Spleen (tissue), 11 donors: ENCODE measurements around the gene ATG14. TPM values are rescaled to one million over a fixed set of nuclear protein-coding genes. Genes with fewer than 3 reads are reported as not detected.
A peak's percentile ranks its signal among the peaks of the same experiment; 100 is the strongest.

Experiments used
- DNase-seq: peaks from one replicate; pipeline ENCODE4 v3.0.0-alpha.2; 2020
- H3K27ac ChIP-seq, 8 donors: fragments of 200-600 bp; sonication (generic) in 7 of 8; 1 replicate in 4 of 8; 2 replicates in 4 of 8; pipeline versions ENCODE4 v1.5.0 to v1.8.0; 2016 to 2021; ENCODE audit warnings: inconsistent platforms in 4 of 8, mild to moderate bottlenecking in 4 of 8, moderate library complexity in 1 of 8
- H3K27me3 ChIP-seq, 7 donors: fragments of 200-600 bp; sonication (generic) in 6 of 7; replicated peaks in 1 of 7; 1 replicate in 4 of 7; 2 replicates in 3 of 7; pipeline versions ENCODE4 v1.5.0 to v1.8.0; 2016 to 2021; ENCODE audit warnings: inconsistent platforms in 3 of 7, mild to moderate bottlenecking in 1 of 7
- H3K36me3 ChIP-seq, 6 donors: fragments of 200-600 bp; sonication (generic) in 5 of 6; 1 replicate in 4 of 6; 2 replicates in 2 of 6; pipeline versions ENCODE4 v1.5.0 to v1.8.0; 2016 to 2021; ENCODE audit warnings: inconsistent platforms in 2 of 6
- H3K4me1 ChIP-seq, 6 donors: fragments of 200-600 bp; sonication (generic) in 5 of 6; 1 replicate in 3 of 6; 2 replicates in 3 of 6; pipeline versions ENCODE4 v1.5.0 to v1.8.0; 2016 to 2021; ENCODE audit warnings: inconsistent platforms in 3 of 6
- H3K4me3 ChIP-seq, 8 donors: fragments of 200-600 bp; sonication (generic) in 7 of 8; 1 replicate in 4 of 8; 2 replicates in 4 of 8; pipeline versions ENCODE4 v1.5.0 to v1.8.0; 2016 to 2021; ENCODE audit warnings: inconsistent platforms in 4 of 8, mild to moderate bottlenecking in 4 of 8, moderate library complexity in 2 of 8
- H3K9me3 ChIP-seq, 8 donors: fragments of 200-600 bp; sonication (generic) in 7 of 8; 1 replicate in 4 of 8; 2 replicates in 4 of 8; pipeline versions ENCODE4 v1.5.0 to v1.8.0; 2016 to 2021; ENCODE audit warnings: inconsistent platforms in 4 of 8
- POLR2A ChIP-seq, 3 donors: fragments of 450-650 bp; IDR thresholded peaks; one replicate each; pipeline ENCODE4 v1.5.1; 2017; ENCODE audit warnings: antibody characterized with exemption in 3 of 3, mild to moderate bottlenecking in 1 of 3
- POLR2AphosphoS5 ChIP-seq, 3 donors: sonication (generic); formaldehyde crosslinking; IDR thresholded peaks; one replicate each; pipeline ENCODE4 v1.5.1; 2017; ENCODE audit warnings: antibody characterized with exemption in 3 of 3
- WGBS, 5 donors: extraction: QIAGEN DNeasy Blood & Tissue Kit in 3 of 5; methylation state at CpG; one replicate each; pipeline versions ENCODE4 v1.1.5 to v1.1.7; 2013 to 2018; 5-methylcytosine and 5-hydroxymethylcytosine counted together
- intact Hi-C: fragments of 100-400 bp; cut with DNase I; formaldehyde crosslinking; loops from one replicate; pipeline ENCODE4 v1.15.0; 2023; ENCODE audit warnings: low total_unique reads
- polyA plus RNA-seq, 3 donors: library from polyadenylated mRNA; stranded (reverse); fragments of 200-250 nt; gene quantifications; one replicate each; pipeline ENCODE4 v1.2.1, GENCODE V29; 2013
- total RNA-seq, 7 donors: library from RNA; depleted of rRNA in 3 of 7; stranded (reverse); fragments of >200 nt in 3 of 7; fragmentation: NEBNext Ultra II Directional in 4 of 7; extraction: Animal tissue kit (Norgen Biotek cat#: 25700) in 4 of 7; gene quantifications; one replicate each; pipeline versions ENCODE4 v1.1.0 to v1.2.1, GENCODE V29; 2016 to 2021
- TF ChIP-seq, protein P1 (sequence below), 11 experiments: fragments of 200-600 bp in 7 of 11; fragments of 450-650 bp in 4 of 11; sonication (generic) in 4 of 11; IDR thresholded peaks in 8 of 11; conservative IDR thresholded peaks in 3 of 11; 1 replicate in 7 of 11; 2 replicates in 4 of 11; pipeline versions ENCODE4 v1.4.0 to v1.8.0; 2016 to 2021; ENCODE audit warnings: antibody characterized with exemption in 11 of 11, inconsistent platforms in 4 of 11, mild to moderate bottlenecking in 1 of 11
- donor health status: healthy with polysubstance abuse.
- donor health status: DM: no; HTN: no; CAD: no; lungs with moderate emphysema.
- donor health status: DM: no; HTN: no; CAD: no.
- donor health status: Bipolar disorder and iron deficiency.
- donor health status: healthy.
- donor health status: DM: no; HTN: no; CAD: no.
- donor health status: DM: yes; HTN: yes; CAD: no.

ATG14 gene
- total and polyA plus RNA-seq, 10 donors = 5.4 to 14.8 (median 12.1) TPM

DNA sequence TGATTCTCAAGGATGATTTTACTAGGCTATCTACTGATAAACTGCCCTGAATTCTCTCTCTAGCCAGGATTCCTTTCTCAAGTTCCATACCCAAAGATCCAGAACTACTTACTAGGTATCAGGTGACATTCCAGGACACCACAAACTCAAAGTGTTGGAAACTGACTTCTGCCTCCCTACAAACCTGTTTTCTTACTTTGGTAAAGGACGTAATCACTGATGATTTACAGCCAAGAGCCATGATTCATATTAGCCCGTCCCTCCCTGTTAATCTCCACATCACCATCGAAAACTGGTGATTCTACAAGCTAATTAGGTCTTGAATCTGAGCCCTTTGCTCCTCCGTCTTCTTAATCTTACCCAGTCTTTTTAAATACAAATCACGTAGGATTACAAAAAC lies 1.0 kb upstream of the ATG14 start:
- no peak for DNase-seq
- intact Hi-C loops = no loop called here
- 88 to 93% (median 92%) methylated on average over 5 of the region's 5 CpGs for WGBS, 5 donors
- Histone ChIP-seq H3K4me1 (peaks cover 14 to 44% (median 28%) of the 10 kb centered on the region in 6 donors), H3K27me3 (no peaks in the 10 kb centered on the region), H3K4me3 (peak overlapping the region in 1 of 8 donors; percentile 88), H3K9me3 (no peaks in the 10 kb centered on the region), H3K27ac (no peak overlapping the region), H3K36me3 (peaks cover 0 to 12% (median 0%) of the 10 kb centered on the region in 6 donors)
- no peak for TF ChIP-seq POLR2AphosphoS5 (IDR thresholded peaks at IDR 0.05)
- TF ChIP-seq, protein P1, sequence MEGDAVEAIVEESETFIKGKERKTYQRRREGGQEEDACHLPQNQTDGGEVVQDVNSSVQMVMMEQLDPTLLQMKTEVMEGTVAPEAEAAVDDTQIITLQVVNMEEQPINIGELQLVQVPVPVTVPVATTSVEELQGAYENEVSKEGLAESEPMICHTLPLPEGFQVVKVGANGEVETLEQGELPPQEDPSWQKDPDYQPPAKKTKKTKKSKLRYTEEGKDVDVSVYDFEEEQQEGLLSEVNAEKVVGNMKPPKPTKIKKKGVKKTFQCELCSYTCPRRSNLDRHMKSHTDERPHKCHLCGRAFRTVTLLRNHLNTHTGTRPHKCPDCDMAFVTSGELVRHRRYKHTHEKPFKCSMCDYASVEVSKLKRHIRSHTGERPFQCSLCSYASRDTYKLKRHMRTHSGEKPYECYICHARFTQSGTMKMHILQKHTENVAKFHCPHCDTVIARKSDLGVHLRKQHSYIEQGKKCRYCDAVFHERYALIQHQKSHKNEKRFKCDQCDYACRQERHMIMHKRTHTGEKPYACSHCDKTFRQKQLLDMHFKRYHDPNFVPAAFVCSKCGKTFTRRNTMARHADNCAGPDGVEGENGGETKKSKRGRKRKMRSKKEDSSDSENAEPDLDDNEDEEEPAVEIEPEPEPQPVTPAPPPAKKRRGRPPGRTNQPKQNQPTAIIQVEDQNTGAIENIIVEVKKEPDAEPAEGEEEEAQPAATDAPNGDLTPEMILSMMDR (IDR thresholded peaks at IDR 0.05 in 8 of 11, conservative IDR thresholded peaks at IDR 0.05 in 3 of 11) = no peak
- TF ChIP-seq POLR2A (IDR thresholded peaks at IDR 0.05) = no peak

DNA sequence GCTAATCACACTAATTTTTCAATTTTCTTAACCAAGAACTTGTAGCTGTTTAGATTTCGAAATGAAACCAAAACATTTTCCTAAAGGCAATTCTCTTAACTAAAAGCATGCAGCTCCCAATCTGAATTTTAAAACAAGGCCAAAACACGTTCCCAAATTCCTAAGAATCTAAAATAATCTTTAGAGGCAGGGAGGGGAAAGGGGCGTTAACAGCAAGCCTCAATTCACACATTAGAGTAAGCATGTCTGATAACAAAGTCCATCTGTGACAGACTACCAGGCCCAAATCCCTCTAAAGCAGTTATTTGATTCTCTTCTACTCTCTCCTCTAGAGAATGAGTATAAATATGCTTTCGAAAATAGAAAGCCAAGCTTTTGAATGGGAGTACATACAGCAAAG lies 754 bp downstream of the ATG14 start:
- H3K27me3 ChIP-seq = no peaks in the 10 kb centered on the region
- DNase-seq = no peak
- H3K36me3 ChIP-seq = peaks cover 0 to 21% (median 0%) of the 10 kb centered on the region in 6 donors
- no peaks in the 10 kb centered on the region for H3K9me3 ChIP-seq
- peak overlapping the region; percentile 83 to 100 (median 92) for H3K4me3 ChIP-seq
- intact Hi-C loops = no loop called here
- peaks cover 14 to 57% (median 28%) of the 10 kb centered on the region in 6 donors for H3K4me1 ChIP-seq
- H3K27ac ChIP-seq = peak overlapping the region in 5 of 8 donors; percentile 15 to 86 (median 81)
- WGBS, 5 donors = 13 to 22% (median 20%) methylated on average over 4 of the region's 4 CpGs
- TF ChIP-seq POLR2A (IDR thresholded peaks at IDR 0.05) (no peak), POLR2AphosphoS5 (IDR thresholded peaks at IDR 0.05) (no peak)
- TF ChIP-seq, protein P1 (IDR thresholded peaks at IDR 0.05 in 8 of 11, conservative IDR thresholded peaks at IDR 0.05 in 3 of 11) = no peak

DNA sequence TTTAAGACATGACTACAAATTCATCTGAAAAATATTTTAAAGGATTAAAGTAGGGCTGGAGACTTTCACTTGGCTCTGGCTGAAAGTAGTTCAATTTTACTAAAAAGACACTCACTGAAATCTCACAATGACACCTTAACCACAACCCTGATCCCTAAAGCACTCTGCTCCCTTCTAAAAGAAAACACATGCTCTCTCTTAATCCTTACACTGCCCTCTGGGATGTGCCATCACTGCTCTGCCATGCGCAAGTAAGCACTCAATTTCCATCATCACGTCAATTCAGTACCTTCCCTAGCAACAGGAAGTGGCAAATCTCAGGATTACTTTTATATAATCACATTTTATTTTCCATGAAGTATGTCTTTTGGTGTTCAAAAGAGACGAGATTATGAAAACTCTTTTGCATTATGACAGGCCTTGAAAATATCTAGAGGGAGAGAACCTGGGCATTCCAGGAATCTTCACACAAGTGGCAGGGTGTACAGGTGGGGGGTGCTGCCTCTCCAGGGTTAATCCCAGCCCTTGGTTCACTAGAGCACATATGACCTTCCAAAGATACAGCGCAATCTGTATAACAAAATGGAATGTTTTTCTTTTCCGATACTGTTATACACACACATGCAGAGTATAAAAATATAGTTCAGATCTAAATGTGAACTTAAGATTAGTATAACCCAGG lies 7.3 kb downstream of the ATG14 start:
- Histone ChIP-seq H3K9me3 (no peaks in the 10 kb centered on the region), H3K27ac (no peak overlapping the region), H3K36me3 (peaks cover 0 to 21% (median 0%) of the 10 kb centered on the region in 6 donors), H3K4me3 (no peak overlapping the region), H3K4me1 (peaks cover under 1 to 68% (median 7%) of the 10 kb centered on the region in 6 donors), H3K27me3 (no peaks in the 10 kb centered on the region)
- WGBS, 5 donors = 73 to 85% (median 77%) methylated on average over 5 of the region's 5 CpGs
- DNase-seq = no peak
- TF ChIP-seq, protein P1 (IDR thresholded peaks at IDR 0.05 in 8 of 11, conservative IDR thresholded peaks at IDR 0.05 in 3 of 11) = no peak
- TF ChIP-seq POLR2AphosphoS5 (IDR thresholded peaks at IDR 0.05) = no peak
- no peak for TF ChIP-seq POLR2A (IDR thresholded peaks at IDR 0.05)
- intact Hi-C loops = no loop called here

DNA sequence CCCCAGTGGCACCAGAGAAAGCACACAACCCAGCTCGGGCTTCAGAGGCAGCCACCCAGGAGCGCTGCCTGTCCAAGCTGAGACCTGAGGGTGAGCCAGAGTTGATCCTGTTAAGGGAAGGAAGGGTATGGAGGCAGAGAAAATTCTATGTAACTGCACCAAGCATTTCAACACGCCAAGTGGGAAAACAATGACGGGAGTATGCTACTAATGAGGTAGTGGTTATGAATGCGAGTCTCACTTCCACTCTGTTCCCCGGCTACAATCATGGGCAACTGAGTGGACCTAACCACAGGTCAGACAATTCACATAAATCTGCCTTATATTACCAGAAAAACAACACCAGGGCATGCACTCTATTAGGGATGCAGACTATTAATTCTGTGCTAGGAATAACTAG lies 9.9 kb downstream of the ATG14 start:
- Histone ChIP-seq H3K9me3 (no peaks in the 10 kb centered on the region), H3K36me3 (peaks cover 0 to 7% (median 0%) of the 10 kb centered on the region in 6 donors), H3K4me1 (peaks cover 0 to 47% (median 0%) of the 10 kb centered on the region in 6 donors), H3K27ac (no peak overlapping the region), H3K4me3 (no peak overlapping the region), H3K27me3 (no peaks in the 10 kb centered on the region)
- TF ChIP-seq POLR2A (IDR thresholded peaks at IDR 0.05) (no peak), POLR2AphosphoS5 (IDR thresholded peaks at IDR 0.05) (no peak)
- TF ChIP-seq, protein P1 (IDR thresholded peaks at IDR 0.05 in 8 of 11, conservative IDR thresholded peaks at IDR 0.05 in 3 of 11) = no peak
- WGBS, 5 donors = 81 to 91% (median 85%) methylated on average over 6 of the region's 6 CpGs
- DNase-seq = no peak
- intact Hi-C loops = no loop called here
